DOHH2 (cell line): Measurements from ENCODE around the gene RSBN1.

Source experiments
- CTCF ChIP-seq: fragments of 200-600 bp; sonication (generic); IDR thresholded peaks from one replicate; pipeline ENCODE4 v1.5.1; 2014; ENCODE audit warnings: antibody characterized with exemption, mild to moderate bottlenecking, low read depth, low read length; ENCODE audit not compliant: poor library complexity, severe bottlenecking
- EZH2phosphoT487 ChIP-seq: fragments of 200-600 bp; sonication (generic); IDR thresholded peaks from 2 replicates; pipeline ENCODE4 v1.6.1; 2017; ENCODE audit warnings: borderline replicate concordance, mild to moderate bottlenecking, antibody characterized with exemption, low read length, moderate library complexity, mixed read lengths

- no peak for TF ChIP-seq CTCF
- TF ChIP-seq EZH2phosphoT487: no peak
Observed at GRCh38 chr1:113857776-113858175, 45.5 kb upstream of the RSBN1 start.
